Panc1 (cell line): ENCODE results near the gene ARMC3.

ENCODE experiments used
- POLR2AphosphoS5 ChIP-seq: IDR thresholded peaks from 2 replicates; pipeline ENCODE4 v1.6.1; 2012; ENCODE audit warnings: mild to moderate bottlenecking, low read depth, low read length, moderate library complexity
- SIN3A ChIP-seq: IDR thresholded peaks from 2 replicates; pipeline ENCODE4 v1.6.1; 2012; ENCODE audit warnings: low read depth, mild to moderate bottlenecking, low read length, moderate library complexity, borderline replicate concordance; ENCODE audit not compliant: insufficient read depth
- TCF7L2 ChIP-seq: IDR thresholded peaks from 2 replicates; pipeline ENCODE4 v1.6.1; 2011; ENCODE audit warnings: mild to moderate bottlenecking, low read depth, low read length, inconsistent platforms
- TF ChIP-seq, protein P1 (sequence below): fragments of 450-650 bp; IDR thresholded peaks from 2 replicates; pipeline ENCODE4 v1.5.1; 2017; ENCODE audit warnings: mild to moderate bottlenecking
- TF ChIP-seq, protein P2 (sequence below), 2 experiments: IDR thresholded peaks; 2 replicates each; pipeline ENCODE4 v1.6.1; 2011 to 2012; ENCODE audit warnings: low read depth in 2 of 2, control low read depth in 1 of 2, low read length in 1 of 2, mild to moderate bottlenecking in 1 of 2, moderate library complexity in 1 of 2; ENCODE audit not compliant: insufficient read depth in 1 of 2

DNA sequence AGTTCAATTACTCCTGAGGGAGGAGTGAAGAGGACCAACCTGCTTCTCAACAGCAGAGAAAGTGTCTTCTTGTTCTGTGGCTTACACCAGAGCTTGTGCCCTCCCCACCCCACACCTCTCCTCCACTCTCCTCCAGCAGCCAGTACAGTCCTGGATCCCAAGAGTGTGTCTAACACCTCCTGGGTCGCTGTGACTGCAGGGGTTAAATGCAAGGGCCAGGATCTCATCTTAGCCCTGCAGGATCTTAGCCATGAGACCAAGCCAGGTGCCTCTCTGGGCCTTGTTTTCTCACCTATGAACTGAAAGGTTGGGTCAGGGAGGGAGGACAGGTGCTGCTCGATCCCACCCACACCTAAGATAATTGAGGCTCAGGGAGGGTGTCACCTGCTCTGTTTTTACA lies 133.1 kb downstream of the ARMC3 start:
- TF ChIP-seq, protein P1, sequence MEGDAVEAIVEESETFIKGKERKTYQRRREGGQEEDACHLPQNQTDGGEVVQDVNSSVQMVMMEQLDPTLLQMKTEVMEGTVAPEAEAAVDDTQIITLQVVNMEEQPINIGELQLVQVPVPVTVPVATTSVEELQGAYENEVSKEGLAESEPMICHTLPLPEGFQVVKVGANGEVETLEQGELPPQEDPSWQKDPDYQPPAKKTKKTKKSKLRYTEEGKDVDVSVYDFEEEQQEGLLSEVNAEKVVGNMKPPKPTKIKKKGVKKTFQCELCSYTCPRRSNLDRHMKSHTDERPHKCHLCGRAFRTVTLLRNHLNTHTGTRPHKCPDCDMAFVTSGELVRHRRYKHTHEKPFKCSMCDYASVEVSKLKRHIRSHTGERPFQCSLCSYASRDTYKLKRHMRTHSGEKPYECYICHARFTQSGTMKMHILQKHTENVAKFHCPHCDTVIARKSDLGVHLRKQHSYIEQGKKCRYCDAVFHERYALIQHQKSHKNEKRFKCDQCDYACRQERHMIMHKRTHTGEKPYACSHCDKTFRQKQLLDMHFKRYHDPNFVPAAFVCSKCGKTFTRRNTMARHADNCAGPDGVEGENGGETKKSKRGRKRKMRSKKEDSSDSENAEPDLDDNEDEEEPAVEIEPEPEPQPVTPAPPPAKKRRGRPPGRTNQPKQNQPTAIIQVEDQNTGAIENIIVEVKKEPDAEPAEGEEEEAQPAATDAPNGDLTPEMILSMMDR = no peak
- TF ChIP-seq SIN3A (no peak), POLR2AphosphoS5 (no peak), TCF7L2 (no peak)
- TF ChIP-seq, protein P2, sequence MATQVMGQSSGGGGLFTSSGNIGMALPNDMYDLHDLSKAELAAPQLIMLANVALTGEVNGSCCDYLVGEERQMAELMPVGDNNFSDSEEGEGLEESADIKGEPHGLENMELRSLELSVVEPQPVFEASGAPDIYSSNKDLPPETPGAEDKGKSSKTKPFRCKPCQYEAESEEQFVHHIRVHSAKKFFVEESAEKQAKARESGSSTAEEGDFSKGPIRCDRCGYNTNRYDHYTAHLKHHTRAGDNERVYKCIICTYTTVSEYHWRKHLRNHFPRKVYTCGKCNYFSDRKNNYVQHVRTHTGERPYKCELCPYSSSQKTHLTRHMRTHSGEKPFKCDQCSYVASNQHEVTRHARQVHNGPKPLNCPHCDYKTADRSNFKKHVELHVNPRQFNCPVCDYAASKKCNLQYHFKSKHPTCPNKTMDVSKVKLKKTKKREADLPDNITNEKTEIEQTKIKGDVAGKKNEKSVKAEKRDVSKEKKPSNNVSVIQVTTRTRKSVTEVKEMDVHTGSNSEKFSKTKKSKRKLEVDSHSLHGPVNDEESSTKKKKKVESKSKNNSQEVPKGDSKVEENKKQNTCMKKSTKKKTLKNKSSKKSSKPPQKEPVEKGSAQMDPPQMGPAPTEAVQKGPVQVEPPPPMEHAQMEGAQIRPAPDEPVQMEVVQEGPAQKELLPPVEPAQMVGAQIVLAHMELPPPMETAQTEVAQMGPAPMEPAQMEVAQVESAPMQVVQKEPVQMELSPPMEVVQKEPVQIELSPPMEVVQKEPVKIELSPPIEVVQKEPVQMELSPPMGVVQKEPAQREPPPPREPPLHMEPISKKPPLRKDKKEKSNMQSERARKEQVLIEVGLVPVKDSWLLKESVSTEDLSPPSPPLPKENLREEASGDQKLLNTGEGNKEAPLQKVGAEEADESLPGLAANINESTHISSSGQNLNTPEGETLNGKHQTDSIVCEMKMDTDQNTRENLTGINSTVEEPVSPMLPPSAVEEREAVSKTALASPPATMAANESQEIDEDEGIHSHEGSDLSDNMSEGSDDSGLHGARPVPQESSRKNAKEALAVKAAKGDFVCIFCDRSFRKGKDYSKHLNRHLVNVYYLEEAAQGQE (IDR thresholded peaks at IDR 0.05; ENCODE audit: insufficient read depth in 1 of 2, low read depth in 2 of 2, low read length in 1 of 2) = no peak
